ENCODE results near the gene SDF4. TPM values are rescaled to one million over a fixed set of nuclear protein-coding genes. Genes with fewer than 3 reads are reported as not detected.

The SDF4 gene
- total RNA-seq, 2 donors from 2014 or later, result 85.9 to 95.6 TPM

- Histone ChIP-seq H3K9ac (ENCODE audit: extremely low read depth, low read length, poor library complexity, severe bottlenecking) (no peak overlapping the region), H3K4me3 (ENCODE audit: low read length) (no peak overlapping the region), H3K27ac (ENCODE audit: low read depth, low read length) (no peak overlapping the region), H3K27me3 (ENCODE audit: control insufficient read depth, insufficient read depth, low read length, poor library complexity, severe bottlenecking) (no peaks in the 10 kb centered on the region), H3K4me1 (ENCODE audit: control insufficient read depth, insufficient read depth, low read length) (no peaks in the 10 kb centered on the region), H3K9me3 (ENCODE audit: control insufficient read depth, low read length) (no peaks in the 10 kb centered on the region), H3K36me3 (ENCODE audit: control insufficient read depth, insufficient read depth, low read length) (peaks cover 6% of the 10 kb centered on the region)
- 80 to 88% methylated on average over 8 to 11 of the region's 11 CpGs for WGBS, 2 experiments (ENCODE audit: insufficient coverage in 1 of 2, insufficient read length in 1 of 2)
- H3K4me3 Mint-ChIP-seq, result no peak overlapping the region
- H3K27me3 Mint-ChIP-seq (ENCODE audit: insufficient read depth), result no peaks in the 10 kb centered on the region
- DNase-seq, result no peak
- no peaks in the 10 kb centered on the region for H3K4me1 Mint-ChIP-seq
- no peaks in the 10 kb centered on the region for H3K9me3 Mint-ChIP-seq
- TF ChIP-seq CTCF (conservative IDR thresholded peaks at IDR 0.05), result no peak
- H3K36me3 Mint-ChIP-seq (ENCODE audit: low read depth), result peaks cover 14% of the 10 kb centered on the region
- no peak overlapping the region for H3K27ac Mint-ChIP-seq
These were observed 16.6 kb downstream of the SDF4 start for GRCh38 chr1:1215080-1215676.

GRCh38 chr1:1213345-1214265 lies 18.2 kb downstream of the SDF4 start, which contains the start of gene TNFRSF4:
Gene TNFRSF4 (minus strand): TSS chr1:1214153. CDS start chr1:1214127, 26 bp downstream.
- Mint-ChIP-seq H3K9me3 (no peaks in the 10 kb centered on the region), H3K4me1 (no peaks in the 10 kb centered on the region), H3K4me3 (no peak within 1 kb of the TSS), H3K27me3 (ENCODE audit: insufficient read depth) (no peaks in the 10 kb centered on the region), H3K27ac (no peak within 1 kb of the TSS), H3K36me3 (ENCODE audit: low read depth) (peaks cover 10% of the 10 kb centered on the region)
- no peak for DNase-seq
- Histone ChIP-seq H3K36me3 (ENCODE audit: control insufficient read depth, insufficient read depth, low read length) (peaks cover 6% of the 10 kb centered on the region), H3K4me1 (ENCODE audit: control insufficient read depth, insufficient read depth, low read length) (no peaks in the 10 kb centered on the region), H3K27me3 (ENCODE audit: control insufficient read depth, insufficient read depth, low read length, poor library complexity, severe bottlenecking) (no peaks in the 10 kb centered on the region), H3K27ac (ENCODE audit: low read depth, low read length) (no peak within 1 kb of the TSS), H3K4me3 (ENCODE audit: low read length) (no peak within 1 kb of the TSS), H3K9me3 (ENCODE audit: control insufficient read depth, low read length) (no peaks in the 10 kb centered on the region), H3K9ac (ENCODE audit: extremely low read depth, low read length, poor library complexity, severe bottlenecking) (no peak within 1 kb of the TSS)
- no peak for TF ChIP-seq CTCF (conservative IDR thresholded peaks at IDR 0.05)
- WGBS, 2 experiments (ENCODE audit: insufficient coverage in 1 of 2, insufficient read length in 1 of 2), result 90 to 92% methylated on average over 8 to 56 of the region's 56 CpGs

- H3K27ac Mint-ChIP-seq, result no peak overlapping the region
- DNase-seq, result no peak
- Histone ChIP-seq H3K36me3 (ENCODE audit: control insufficient read depth, insufficient read depth, low read length) (peaks cover 6% of the 10 kb centered on the region), H3K4me3 (ENCODE audit: low read length) (no peak overlapping the region), H3K4me1 (ENCODE audit: control insufficient read depth, insufficient read depth, low read length) (no peaks in the 10 kb centered on the region), H3K27ac (ENCODE audit: low read depth, low read length) (no peak overlapping the region), H3K9ac (ENCODE audit: extremely low read depth, low read length, poor library complexity, severe bottlenecking) (no peak overlapping the region), H3K9me3 (ENCODE audit: control insufficient read depth, low read length) (no peaks in the 10 kb centered on the region), H3K27me3 (ENCODE audit: control insufficient read depth, insufficient read depth, low read length, poor library complexity, severe bottlenecking) (no peaks in the 10 kb centered on the region)
- peaks cover 10% of the 10 kb centered on the region for H3K36me3 Mint-ChIP-seq (ENCODE audit: low read depth)
- no peaks in the 10 kb centered on the region for H3K27me3 Mint-ChIP-seq (ENCODE audit: insufficient read depth)
- 94 to 100% methylated on average over 1 to 24 of the region's 24 CpGs for WGBS, 2 experiments (ENCODE audit: insufficient coverage in 1 of 2, insufficient read length in 1 of 2)
- TF ChIP-seq CTCF (conservative IDR thresholded peaks at IDR 0.05), result no peak
- H3K4me3 Mint-ChIP-seq, result no peak overlapping the region
- no peaks in the 10 kb centered on the region for H3K4me1 Mint-ChIP-seq
- no peaks in the 10 kb centered on the region for H3K9me3 Mint-ChIP-seq
These were observed 18.9 kb downstream of the SDF4 start for GRCh38 chr1:1212780-1213344.

Measured in endodermal cell (in vitro differentiated cells).